Tongue (tissue), 2 donors: ENCODE results near the gene WDR88. TPM values are rescaled to one million over a fixed set of nuclear protein-coding genes. Genes with fewer than 3 reads are reported as not detected.
A peak's percentile ranks its signal among the peaks of the same experiment; 100 is the strongest.
"Not testable (repeated sequence)": the region's sequence is repeated elsewhere in the genome, so short reads cannot be mapped to it uniquely, and the experiment has no call there.

Experiments
- DNase-seq: peaks from one replicate; pipeline ENCODE4 v3.0.0-alpha.2; 2015
- total RNA-seq: library from RNA; depleted of rRNA; stranded (reverse); fragments of >200 nt; gene quantifications from one replicate; pipeline ENCODE4 v1.2.3, GENCODE V29; 2014

The WDR88 gene
- total RNA-seq, 1 donor from 2014 or later: not detected

DNA sequence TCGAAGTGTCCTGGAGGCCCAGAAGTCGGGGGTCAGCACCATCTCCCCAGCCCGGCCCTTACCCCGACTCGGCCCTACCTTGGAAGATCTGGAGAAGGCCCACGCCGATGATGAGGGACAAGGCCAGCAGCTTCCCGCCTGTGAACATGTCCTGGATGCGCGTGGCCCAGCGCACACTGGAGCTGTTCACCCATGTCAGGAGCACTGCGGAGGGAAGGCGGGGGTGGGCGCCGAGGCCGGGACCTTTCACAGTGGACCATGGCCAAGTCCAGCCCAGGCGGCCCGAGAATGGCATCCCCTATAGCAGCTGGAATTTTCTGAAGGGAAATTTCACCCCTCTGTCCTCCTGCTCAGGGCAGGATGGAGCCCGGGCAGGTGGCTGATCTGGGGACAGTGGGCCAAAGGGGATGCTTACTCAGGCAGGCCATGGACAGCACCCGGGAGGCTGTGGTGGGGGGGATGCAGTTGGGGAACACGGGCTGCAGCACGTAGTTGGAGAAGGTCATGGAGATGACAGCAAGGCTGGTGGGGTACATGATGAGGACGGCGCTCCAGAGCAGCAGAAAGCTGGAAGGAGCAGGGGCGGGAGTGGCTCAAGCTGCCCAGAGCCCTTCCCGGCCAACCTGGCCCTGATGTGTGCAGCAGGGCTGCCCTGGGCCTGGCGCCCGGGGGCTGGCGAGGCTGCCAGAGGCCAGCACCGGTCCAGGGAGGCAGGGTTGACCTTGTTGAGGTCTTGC lies 80.7 kb downstream of the WDR88 start:
- DNase-seq: no peak

DNA sequence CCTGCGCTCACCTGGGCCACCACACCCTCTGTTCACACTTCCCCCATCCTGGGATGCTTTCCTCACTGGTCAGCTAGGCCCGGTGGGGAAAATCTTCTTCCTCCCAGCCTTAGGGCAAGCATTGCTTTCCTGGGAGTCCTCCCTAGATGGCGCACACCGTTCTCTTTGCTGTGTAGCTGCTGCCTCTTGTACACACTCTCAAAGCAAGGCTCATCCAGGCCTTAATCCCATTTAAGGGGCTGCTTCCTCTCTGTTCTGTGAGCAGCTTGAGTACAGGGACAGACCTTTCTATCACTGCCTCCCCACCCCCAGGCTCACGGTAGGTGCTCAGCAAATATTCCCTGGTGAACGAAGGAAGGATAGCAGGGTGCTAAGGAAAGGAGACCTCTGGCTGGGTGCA lies 82.7 kb downstream of the WDR88 start:
- peak; percentile 57 for DNase-seq

- DNase-seq: no peak
Measured at GRCh38 chr19:33215438-33216197, 83.7 kb downstream of the WDR88 start.

DNA sequence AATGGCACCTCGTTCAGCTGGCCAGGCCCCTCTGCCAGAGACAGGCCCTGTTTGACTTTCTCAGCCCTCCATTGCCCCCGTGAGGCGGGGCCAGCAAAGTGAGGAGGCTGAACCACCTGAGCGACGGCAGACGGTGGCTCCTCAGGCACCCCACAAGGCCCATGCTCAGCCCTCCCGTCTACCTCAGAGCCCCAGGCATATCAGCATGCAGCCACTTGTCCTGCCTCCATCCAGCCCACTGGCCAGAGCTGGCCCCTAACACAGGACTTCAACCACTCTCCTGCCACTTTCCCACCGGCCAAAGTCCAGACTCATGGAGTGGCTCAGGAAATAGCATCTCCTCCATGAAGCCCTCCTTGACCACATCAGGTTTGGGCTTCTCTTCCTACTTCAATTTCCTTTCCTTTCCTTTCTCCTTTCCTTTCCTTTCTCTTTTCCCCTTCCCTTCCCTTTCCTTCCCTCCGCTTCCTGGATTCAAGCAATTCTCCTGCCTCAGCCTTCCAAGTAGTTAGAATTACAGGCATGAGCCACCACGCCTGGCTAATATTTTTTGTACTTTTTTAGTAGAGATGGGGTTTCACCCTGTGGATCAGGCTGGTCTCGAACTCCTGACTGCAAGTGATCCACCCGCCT lies 84.4 kb downstream of the WDR88 start:
- no peak for DNase-seq

GRCh38 chr19:33217881-33218280 lies 86.0 kb downstream of the WDR88 start:
- DNase-seq: no peak

DNA sequence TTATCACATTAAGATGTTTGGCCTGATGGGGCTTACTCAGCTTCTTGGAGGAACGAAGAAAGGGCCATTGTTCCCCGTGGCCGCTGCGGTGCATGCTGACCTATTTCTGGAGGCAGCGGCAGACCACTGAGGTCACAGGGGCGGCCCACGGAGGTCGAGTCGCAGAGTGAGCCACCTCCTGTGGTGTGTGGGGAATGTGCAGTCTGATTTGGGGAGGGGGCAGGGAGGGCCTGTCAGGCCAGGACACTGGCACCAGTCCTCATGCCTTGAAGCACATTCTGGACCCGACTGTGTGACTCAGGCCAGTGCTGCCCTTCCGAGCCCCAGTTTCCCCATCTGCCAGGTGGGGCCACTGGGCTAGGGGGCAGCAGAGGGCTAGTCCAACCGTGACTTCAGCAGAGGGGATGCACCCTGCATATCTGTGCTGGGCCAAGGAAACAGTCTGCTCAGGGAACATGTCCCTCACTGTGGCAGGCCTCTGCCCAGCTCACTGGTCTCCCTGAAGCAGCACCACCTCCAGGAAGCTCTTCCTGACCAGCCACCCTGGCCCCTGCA lies 87.4 kb downstream of the WDR88 start:
- no peak for DNase-seq

GRCh38 chr19:33220115-33220514 lies 88.2 kb downstream of the WDR88 start:
- no peak for DNase-seq

DNA sequence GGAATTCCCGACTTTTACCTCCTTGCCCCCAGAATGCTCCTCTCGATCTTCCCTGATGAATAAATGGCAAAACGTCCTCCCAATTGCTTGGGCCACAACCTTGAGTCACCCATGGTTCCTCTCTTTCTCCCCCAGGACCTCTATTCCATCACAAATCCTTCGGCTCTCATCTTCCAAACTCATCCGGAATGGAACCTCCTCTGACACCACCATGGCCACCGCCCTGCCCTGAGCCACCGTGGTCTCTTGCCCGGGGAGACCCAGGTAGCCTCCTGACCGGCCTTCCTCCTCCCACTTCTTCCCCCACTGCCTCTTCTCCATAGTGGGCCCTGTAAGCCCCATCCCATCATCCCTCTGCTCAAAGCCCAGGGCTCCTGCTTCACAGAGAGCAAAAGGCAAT lies 88.8 kb downstream of the WDR88 start:
- DNase-seq: no peak

DNA sequence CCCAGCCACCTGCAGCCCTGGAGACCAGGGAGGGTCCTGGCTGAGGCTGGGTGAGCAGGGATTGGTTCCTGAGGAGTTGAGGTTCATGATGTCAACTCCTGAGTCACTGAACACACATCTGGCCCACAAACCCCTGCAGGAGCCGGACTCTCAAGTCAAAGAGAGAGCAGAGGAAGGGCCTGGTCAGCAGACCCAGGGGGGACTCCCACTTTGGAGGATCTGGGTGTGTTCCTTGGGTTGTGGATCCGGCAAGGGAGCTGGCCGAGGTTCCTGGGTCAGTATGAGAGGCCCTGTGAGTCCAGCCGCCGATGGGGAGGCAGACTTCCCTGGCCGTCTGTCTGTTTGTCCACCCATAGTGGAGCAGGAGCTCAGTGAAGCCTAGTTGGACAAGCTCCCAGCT lies 89.7 kb downstream of the WDR88 start:
- no peak for DNase-seq

DNA sequence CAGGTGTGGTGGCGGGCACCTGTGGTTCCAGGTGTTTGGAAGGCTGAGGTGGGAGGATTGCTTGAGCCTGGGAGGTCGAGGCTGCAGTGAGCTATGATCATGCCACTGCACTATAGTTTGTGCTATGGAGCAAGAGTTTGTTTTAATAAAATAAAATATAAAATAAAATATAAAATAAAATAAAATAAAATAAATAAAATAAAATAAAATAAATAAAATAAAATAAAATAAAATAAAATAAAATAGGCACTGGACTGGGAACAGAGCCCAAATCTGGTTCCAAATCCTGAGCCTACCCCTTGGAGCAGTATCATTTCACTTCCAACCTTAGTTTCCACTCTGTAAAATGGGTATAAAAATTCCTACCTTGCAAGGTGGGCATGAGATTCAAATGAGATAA lies 90.3 kb downstream of the WDR88 start:
- DNase-seq: not testable (repeated sequence)

DNA sequence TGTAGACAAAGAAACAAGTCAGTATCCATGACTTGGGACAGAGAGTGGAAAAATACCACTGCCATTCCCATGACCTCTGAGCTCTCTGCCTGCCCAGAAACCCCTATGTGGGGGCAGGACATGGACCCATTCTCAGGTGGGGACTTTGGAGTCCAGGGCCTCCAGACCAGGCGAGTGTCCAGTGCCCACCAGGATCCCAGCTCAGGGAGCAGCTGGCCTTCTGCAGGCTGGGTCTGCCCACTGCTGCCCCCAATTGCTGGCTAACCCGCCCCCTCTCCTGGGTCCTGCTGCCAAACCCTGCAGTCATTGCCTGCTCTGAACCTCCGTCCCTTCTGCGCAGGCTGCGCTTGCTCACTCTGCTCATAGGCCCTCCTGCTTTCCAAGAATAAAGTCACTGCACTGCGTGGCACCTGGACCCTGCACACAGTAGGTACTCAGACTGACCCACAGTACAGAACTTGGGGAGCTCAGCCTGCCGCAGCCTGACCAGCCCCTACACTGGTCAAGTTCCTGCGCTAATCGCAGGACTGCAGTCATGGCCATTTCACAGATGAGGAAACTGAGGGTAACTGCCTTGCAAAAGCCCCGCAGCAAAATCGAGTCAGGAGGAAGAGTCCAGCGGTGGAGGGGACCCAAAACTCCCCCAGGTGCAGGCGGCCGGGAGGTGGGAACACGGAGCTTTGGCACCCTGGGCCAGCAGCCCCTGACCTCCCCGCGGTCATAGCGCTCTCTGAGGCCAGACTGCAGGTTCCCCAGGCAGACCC lies 93.0 kb downstream of the WDR88 start:
- no peak for DNase-seq

Other genes starting within 250 kb of the WDR88 start
- 15.4 TPM for gene CEP89, start 160.2 kb upstream of the WDR88 start, total RNA-seq
- gene FAAP24, start 159.9 kb upstream of the WDR88 start, total RNA-seq: 0.41 TPM
- 4.1 TPM for gene RHPN2, start 67.2 kb upstream of the WDR88 start, total RNA-seq
- gene GPATCH1, start 50.9 kb upstream of the WDR88 start, total RNA-seq: 8.8 TPM
- gene LRP3, start 62.2 kb downstream of the WDR88 start, total RNA-seq: 24.4 TPM
- 3.1 TPM for gene SLC7A10, start 93.7 kb downstream of the WDR88 start, total RNA-seq
- gene CEBPA, start 170.4 kb downstream of the WDR88 start, total RNA-seq: 14.6 TPM
- 31.9 TPM for gene CEBPG, start 241.6 kb downstream of the WDR88 start, total RNA-seq